K562 (cell line): ENCODE measurements around the gene USP35. TPM values are rescaled to one million over a fixed set of nuclear protein-coding genes. Genes with fewer than 3 reads are reported as not detected.

Experiments
- ATF4 ChIP-seq: fragments of 450-650 bp; formaldehyde crosslinking; IDR thresholded peaks from 2 replicates; pipeline ENCODE4 v1.4.0; 2022; ENCODE audit warnings: mild to moderate bottlenecking, moderate library complexity
- KHSRP ChIP-seq: fragments of 450-650 bp; IDR thresholded peaks from 2 replicates; pipeline ENCODE4 v1.6.1; 2017
- LEF1 ChIP-seq: fragments of 450-650 bp; IDR thresholded peaks from 2 replicates; pipeline ENCODE4 v1.6.1; 2016; ENCODE audit warnings: mild to moderate bottlenecking
- MXI1 ChIP-seq: IDR thresholded peaks from 2 replicates; pipeline ENCODE4 v1.6.1; 2011; ENCODE audit warnings: low read depth, mild to moderate bottlenecking, improper control_type of control experiment, low read length
- SPI1 ChIP-seq: IDR thresholded peaks from 2 replicates; pipeline ENCODE4 v1.6.1; 2011; ENCODE audit warnings: low read depth, low read length, control low read depth, borderline replicate concordance
- SRSF7 ChIP-seq: fragments of 200-400 bp; formaldehyde crosslinking; optimal IDR thresholded peaks from 2 replicates; pipeline ENCODE3; 2017; ENCODE audit warnings: mild to moderate bottlenecking, low read depth, low read length
- U2AF1 ChIP-seq: fragments of 200-400 bp; formaldehyde crosslinking; optimal IDR thresholded peaks from 2 replicates; pipeline ENCODE3; 2017; ENCODE audit warnings: mild to moderate bottlenecking, low read depth, low read length, moderate library complexity
- ZBTB1 ChIP-seq: sonication (generic); formaldehyde crosslinking; IDR thresholded peaks from 2 replicates; pipeline ENCODE4 v1.8.1; 2023; ENCODE audit warnings: missing genetic modification reagents, low read depth, mild to moderate bottlenecking, borderline replicate concordance
- polyA plus RNA-seq, 8 experiments: library from polyadenylated mRNA; depleted of rRNA in 4 of 8; stranded (reverse) in 5 of 8; unstranded in 3 of 8; fragments of >200 nt; fragmentation: Nextera tagmentation in 2 of 8; fragmentation: Illumina TruSeq in 1 of 8; extraction: Ambion mirVana in 2 of 8; extraction: Trizol in 1 of 8; gene quantifications; 2 replicates each; pipeline versions ENCODE4 v1.2.1 to v1.2.3, GENCODE V29; 2011 to 2014; ENCODE audit warnings: inconsistent platforms in 1 of 8, missing spikeins in 1 of 8
- total RNA-seq, 7 experiments: library from RNA; depleted of rRNA in 6 of 7; stranded (reverse); fragments of >200 nt in 6 of 7; fragmentation: Illumina TruSeq in 2 of 7; extraction: Trizol in 2 of 7; gene quantifications; 2 replicates each; pipeline versions ENCODE4 v1.2.1 to v1.2.3, GENCODE V29; 2011 to 2021; ENCODE audit warnings: low replicate concordance in 1 of 7
- TF ChIP-seq, protein P1 (sequence below): fragments of 450-650 bp; IDR thresholded peaks from 2 replicates; pipeline ENCODE4 v1.6.1; 2016; ENCODE audit warnings: mild to moderate bottlenecking, moderate library complexity

The USP35 gene
- total and polyA plus RNA-seq, 9 of the 15 experiments (the other 6 are each of a cell fraction or from before 2014, with no cell fraction given) = 0.01 to 4.8 (median 3.6) TPM

DNA sequence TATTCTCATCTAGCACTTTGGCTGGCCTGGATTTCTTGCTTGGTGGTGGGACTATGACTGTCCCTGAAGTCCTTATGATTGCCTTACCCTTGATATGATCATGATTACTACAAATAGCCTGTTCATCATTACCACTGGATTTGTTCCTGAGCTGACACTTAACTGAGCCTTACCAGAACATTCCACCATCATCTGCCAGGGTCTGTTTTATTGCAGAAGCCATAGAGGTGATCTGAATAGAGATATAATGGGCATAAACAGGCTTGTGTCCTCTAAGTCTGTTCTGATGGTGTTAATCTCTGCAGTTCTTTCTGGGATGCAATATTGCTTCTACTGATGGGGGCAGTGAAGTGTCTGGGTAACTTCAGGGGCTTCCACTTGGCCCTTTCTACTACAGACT lies 36.9 kb upstream of the USP35 start (continued):
- TF ChIP-seq, protein P1, sequence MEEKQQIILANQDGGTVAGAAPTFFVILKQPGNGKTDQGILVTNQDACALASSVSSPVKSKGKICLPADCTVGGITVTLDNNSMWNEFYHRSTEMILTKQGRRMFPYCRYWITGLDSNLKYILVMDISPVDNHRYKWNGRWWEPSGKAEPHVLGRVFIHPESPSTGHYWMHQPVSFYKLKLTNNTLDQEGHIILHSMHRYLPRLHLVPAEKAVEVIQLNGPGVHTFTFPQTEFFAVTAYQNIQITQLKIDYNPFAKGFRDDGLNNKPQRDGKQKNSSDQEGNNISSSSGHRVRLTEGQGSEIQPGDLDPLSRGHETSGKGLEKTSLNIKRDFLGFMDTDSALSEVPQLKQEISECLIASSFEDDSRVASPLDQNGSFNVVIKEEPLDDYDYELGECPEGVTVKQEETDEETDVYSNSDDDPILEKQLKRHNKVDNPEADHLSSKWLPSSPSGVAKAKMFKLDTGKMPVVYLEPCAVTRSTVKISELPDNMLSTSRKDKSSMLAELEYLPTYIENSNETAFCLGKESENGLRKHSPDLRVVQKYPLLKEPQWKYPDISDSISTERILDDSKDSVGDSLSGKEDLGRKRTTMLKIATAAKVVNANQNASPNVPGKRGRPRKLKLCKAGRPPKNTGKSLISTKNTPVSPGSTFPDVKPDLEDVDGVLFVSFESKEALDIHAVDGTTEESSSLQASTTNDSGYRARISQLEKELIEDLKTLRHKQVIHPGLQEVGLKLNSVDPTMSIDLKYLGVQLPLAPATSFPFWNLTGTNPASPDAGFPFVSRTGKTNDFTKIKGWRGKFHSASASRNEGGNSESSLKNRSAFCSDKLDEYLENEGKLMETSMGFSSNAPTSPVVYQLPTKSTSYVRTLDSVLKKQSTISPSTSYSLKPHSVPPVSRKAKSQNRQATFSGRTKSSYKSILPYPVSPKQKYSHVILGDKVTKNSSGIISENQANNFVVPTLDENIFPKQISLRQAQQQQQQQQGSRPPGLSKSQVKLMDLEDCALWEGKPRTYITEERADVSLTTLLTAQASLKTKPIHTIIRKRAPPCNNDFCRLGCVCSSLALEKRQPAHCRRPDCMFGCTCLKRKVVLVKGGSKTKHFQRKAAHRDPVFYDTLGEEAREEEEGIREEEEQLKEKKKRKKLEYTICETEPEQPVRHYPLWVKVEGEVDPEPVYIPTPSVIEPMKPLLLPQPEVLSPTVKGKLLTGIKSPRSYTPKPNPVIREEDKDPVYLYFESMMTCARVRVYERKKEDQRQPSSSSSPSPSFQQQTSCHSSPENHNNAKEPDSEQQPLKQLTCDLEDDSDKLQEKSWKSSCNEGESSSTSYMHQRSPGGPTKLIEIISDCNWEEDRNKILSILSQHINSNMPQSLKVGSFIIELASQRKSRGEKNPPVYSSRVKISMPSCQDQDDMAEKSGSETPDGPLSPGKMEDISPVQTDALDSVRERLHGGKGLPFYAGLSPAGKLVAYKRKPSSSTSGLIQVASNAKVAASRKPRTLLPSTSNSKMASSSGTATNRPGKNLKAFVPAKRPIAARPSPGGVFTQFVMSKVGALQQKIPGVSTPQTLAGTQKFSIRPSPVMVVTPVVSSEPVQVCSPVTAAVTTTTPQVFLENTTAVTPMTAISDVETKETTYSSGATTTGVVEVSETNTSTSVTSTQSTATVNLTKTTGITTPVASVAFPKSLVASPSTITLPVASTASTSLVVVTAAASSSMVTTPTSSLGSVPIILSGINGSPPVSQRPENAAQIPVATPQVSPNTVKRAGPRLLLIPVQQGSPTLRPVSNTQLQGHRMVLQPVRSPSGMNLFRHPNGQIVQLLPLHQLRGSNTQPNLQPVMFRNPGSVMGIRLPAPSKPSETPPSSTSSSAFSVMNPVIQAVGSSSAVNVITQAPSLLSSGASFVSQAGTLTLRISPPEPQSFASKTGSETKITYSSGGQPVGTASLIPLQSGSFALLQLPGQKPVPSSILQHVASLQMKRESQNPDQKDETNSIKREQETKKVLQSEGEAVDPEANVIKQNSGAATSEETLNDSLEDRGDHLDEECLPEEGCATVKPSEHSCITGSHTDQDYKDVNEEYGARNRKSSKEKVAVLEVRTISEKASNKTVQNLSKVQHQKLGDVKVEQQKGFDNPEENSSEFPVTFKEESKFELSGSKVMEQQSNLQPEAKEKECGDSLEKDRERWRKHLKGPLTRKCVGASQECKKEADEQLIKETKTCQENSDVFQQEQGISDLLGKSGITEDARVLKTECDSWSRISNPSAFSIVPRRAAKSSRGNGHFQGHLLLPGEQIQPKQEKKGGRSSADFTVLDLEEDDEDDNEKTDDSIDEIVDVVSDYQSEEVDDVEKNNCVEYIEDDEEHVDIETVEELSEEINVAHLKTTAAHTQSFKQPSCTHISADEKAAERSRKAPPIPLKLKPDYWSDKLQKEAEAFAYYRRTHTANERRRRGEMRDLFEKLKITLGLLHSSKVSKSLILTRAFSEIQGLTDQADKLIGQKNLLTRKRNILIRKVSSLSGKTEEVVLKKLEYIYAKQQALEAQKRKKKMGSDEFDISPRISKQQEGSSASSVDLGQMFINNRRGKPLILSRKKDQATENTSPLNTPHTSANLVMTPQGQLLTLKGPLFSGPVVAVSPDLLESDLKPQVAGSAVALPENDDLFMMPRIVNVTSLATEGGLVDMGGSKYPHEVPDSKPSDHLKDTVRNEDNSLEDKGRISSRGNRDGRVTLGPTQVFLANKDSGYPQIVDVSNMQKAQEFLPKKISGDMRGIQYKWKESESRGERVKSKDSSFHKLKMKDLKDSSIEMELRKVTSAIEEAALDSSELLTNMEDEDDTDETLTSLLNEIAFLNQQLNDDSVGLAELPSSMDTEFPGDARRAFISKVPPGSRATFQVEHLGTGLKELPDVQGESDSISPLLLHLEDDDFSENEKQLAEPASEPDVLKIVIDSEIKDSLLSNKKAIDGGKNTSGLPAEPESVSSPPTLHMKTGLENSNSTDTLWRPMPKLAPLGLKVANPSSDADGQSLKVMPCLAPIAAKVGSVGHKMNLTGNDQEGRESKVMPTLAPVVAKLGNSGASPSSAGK = no peak
- TF ChIP-seq U2AF1 (no peak), KHSRP (no peak), LEF1 (no peak), ZBTB1 (no peak), SRSF7 (no peak), SPI1 (no peak), MXI1 (no peak), ATF4 (CRISPR knock-in tag) (no peak)
- TF ChIP-seq, all 486 proteins: peak for 0
